ENCODE data around the gene MERTK. TPM values are rescaled to one million over a fixed set of nuclear protein-coding genes. Genes with fewer than 3 reads are reported as not detected.
"Not testable (repeated sequence)": the region's sequence is repeated elsewhere in the genome, so short reads cannot be mapped to it uniquely, and the experiment has no call there.

MERTK gene
- total RNA-seq, 4 donors from 2014 or later = 3.4 to 9.7 (median 4.9) TPM

GRCh38 chr2:111903516-111903915, 5.1 kb downstream of the MERTK start:
- TF ChIP-seq, protein P1, sequence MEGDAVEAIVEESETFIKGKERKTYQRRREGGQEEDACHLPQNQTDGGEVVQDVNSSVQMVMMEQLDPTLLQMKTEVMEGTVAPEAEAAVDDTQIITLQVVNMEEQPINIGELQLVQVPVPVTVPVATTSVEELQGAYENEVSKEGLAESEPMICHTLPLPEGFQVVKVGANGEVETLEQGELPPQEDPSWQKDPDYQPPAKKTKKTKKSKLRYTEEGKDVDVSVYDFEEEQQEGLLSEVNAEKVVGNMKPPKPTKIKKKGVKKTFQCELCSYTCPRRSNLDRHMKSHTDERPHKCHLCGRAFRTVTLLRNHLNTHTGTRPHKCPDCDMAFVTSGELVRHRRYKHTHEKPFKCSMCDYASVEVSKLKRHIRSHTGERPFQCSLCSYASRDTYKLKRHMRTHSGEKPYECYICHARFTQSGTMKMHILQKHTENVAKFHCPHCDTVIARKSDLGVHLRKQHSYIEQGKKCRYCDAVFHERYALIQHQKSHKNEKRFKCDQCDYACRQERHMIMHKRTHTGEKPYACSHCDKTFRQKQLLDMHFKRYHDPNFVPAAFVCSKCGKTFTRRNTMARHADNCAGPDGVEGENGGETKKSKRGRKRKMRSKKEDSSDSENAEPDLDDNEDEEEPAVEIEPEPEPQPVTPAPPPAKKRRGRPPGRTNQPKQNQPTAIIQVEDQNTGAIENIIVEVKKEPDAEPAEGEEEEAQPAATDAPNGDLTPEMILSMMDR (IDR thresholded peaks at IDR 0.05) = no peak
- no peak for TF ChIP-seq POLR2A (IDR thresholded peaks at IDR 0.05)
- intact Hi-C loops (cut with DNase I; ENCODE audit: low total_unique reads) = no loop called here
- peak in 1 of 2 donors; percentile 10 for DNase-seq (ENCODE audit: low spot score in 2 of 2)
- no peak overlapping the region for H3K4me3 ChIP-seq (ENCODE audit: low read depth, poor library complexity, severe bottlenecking)
- 47 to 71% methylated on average over 3 of the region's 3 CpGs for WGBS, 2 donors

- TF ChIP-seq, protein P1 (IDR thresholded peaks at IDR 0.05) = no peak
- no peak for TF ChIP-seq POLR2A (IDR thresholded peaks at IDR 0.05)
- no peak overlapping the region for H3K4me3 ChIP-seq (ENCODE audit: low read depth, poor library complexity, severe bottlenecking)
- WGBS, 2 donors = 81 to 86% methylated on average over 5 of the region's 5 CpGs
- peak in 1 of 2 donors; percentile 70 for DNase-seq (ENCODE audit: low spot score in 2 of 2)
- intact Hi-C loops (cut with DNase I; ENCODE audit: low total_unique reads) = no loop called here
These were observed 5.6 kb downstream of the MERTK start for GRCh38 chr2:111903930-111904439.

DNA sequence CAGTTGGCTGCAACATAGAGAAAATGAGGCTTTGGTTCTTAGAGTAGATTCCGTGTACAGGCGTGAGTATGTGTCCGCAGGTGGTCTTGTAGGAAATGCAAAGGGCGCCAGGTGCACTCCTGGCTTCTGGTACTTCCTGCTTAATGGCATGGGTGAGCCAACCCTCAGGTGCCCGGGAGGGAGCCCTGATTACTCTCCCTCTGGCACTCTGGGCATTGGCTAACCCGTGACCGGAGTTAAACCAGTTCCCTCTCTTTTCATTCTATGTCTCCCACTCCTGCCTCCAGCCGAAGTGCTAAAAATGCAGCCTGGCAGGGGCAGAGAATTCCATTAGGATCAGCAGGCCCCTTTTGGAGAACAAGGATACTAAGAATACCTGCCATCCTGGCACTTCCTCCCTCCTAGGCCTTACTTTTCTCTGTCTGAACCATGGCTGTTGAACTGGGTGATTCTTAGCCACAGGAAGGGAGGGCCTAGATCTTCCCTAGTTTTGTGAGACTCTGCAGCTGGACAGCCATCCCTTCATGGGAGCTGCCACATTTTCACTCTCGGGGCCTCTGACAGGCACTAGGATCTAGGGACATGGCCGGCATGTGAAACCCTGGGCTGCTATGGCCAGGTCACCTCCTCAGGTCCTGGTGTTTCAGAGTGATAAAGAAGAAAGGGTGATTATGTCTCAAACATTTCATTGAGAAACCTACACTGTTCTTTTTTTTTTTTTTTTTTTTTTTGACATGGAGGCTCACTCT, 6.5 kb downstream of the MERTK start:
- peak in 1 of 2 donors; percentile 77 for DNase-seq (ENCODE audit: low spot score in 2 of 2)
- no peak for TF ChIP-seq POLR2A (IDR thresholded peaks at IDR 0.05)
- TF ChIP-seq, protein P1 (IDR thresholded peaks at IDR 0.05) = no peak
- intact Hi-C loops (cut with DNase I; ENCODE audit: low total_unique reads) = no loop called here
- no peak overlapping the region for H3K4me3 ChIP-seq (ENCODE audit: low read depth, poor library complexity, severe bottlenecking)
- WGBS, 2 donors = 90 to 91% methylated on average over 10 of the region's 10 CpGs

DNA sequence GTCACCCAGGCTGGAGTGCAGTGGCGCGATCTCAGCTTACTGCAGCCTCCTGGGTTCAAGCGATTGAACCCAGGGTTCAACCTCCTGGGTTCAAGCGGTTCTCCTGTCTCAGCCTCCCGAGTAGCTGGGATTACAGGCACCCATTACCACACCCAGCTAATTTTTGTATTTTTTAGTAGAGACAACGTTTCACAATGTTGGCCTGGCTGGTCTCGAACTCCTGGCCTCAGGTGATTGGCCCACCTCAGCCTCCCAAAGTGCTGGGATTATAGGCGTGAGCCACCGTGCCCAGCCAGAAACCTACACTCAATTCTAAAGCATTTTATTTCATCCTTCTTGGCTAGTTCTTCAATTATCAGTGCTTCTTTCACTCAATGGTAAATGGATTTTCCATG, 7.1 kb downstream of the MERTK start:
- H3K4me3 ChIP-seq (ENCODE audit: low read depth, poor library complexity, severe bottlenecking); intact Hi-C loops (cut with DNase I; ENCODE audit: low total_unique reads): not testable (repeated sequence)
- peak in 1 of 2 donors; percentile 39 for DNase-seq (ENCODE audit: low spot score in 2 of 2)
- 89 to 95% methylated on average over 9 of the region's 9 CpGs for WGBS, 2 donors

DNA sequence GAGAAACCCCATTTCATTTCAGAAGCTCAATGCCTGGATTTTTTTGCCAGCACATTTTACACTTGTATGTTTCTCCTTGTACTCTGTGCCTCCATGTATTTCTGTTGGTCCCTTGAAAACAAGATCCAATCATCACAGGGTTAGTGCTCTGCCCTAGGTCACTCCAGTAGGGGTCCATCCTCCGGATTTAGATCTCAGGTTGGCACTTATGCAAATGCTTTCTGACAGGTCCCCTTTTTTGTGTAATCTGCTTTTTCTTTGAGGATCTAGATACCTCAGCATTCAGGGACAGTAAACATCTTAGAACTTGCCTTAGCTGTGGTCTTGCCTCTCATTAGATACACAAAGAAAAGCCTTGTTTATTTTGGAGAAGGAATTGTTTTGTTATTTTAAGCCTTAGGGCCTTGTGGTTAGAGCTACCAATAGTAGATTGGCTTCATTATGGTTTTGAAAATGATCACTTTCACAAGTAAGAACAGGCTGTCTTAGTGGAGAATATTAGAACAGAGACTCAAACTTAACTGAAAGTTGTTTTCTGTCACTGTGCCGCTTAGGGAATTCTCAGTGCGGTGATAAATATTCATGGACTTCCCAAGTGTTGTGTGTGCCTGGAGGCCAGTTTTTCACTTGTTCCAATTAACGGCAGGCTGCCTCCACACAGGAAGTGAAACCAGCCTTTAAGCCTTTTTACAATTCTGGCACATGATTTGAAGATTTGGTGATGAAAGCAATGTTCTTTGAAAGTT, 7.8 kb downstream of the MERTK start:
- DNase-seq (ENCODE audit: low spot score in 2 of 2) = peak; percentile 69 to 84
- 9 to 14% methylated on average over 4 of the region's 4 CpGs for WGBS, 2 donors
- intact Hi-C loops (cut with DNase I; ENCODE audit: low total_unique reads) = no loop called here
- no peak overlapping the region for H3K4me3 ChIP-seq (ENCODE audit: low read depth, poor library complexity, severe bottlenecking)
- no peak for TF ChIP-seq POLR2A (IDR thresholded peaks at IDR 0.05)
- TF ChIP-seq, protein P1 (IDR thresholded peaks at IDR 0.05) = no peak

GRCh38 chr2:111908578-111908977, 10.2 kb downstream of the MERTK start:
- intact Hi-C loops (cut with DNase I; ENCODE audit: low total_unique reads) = no loop called here
- H3K4me3 ChIP-seq (ENCODE audit: low read depth, poor library complexity, severe bottlenecking) = no peak overlapping the region
- no peak for DNase-seq (ENCODE audit: low spot score in 2 of 2)
- 86 to 88% methylated on average over 1 of the region's 1 CpG for WGBS, 2 donors
- TF ChIP-seq, protein P1 (IDR thresholded peaks at IDR 0.05) = no peak
- no peak for TF ChIP-seq POLR2A (IDR thresholded peaks at IDR 0.05)
